Measurements from ENCODE around the gene DHPS. TPM values are rescaled to one million over a fixed set of nuclear protein-coding genes. Genes with fewer than 3 reads are reported as not detected.

The DHPS gene
- total RNA-seq, 6 experiments from 2014 or later, result 29.5 to 60.5 (median 45.8) TPM

GRCh38 chr19:12642506-12642905 lies 39.2 kb downstream of the DHPS start:
- Histone ChIP-seq H3K9me3 (no peaks in the 10 kb centered on the region), H3K27me3 (no peaks in the 10 kb centered on the region), H3K36me3 (no peaks in the 10 kb centered on the region), H3K4me3 (no peak overlapping the region), H3K4me1 (peaks cover 0 to 6% (median 0%) of the 10 kb centered on the region in 4 donors), H3K27ac (no peak overlapping the region)
- WGBS (ENCODE audit: insufficient coverage, low coverage, low lambda C conversion rate, missing lambda C conversion rate), result 88% methylated on average over 11 of the region's 26 CpGs
- DNase-seq (no peak), ATAC-seq (no peak)
- TF ChIP-seq, protein P1, sequence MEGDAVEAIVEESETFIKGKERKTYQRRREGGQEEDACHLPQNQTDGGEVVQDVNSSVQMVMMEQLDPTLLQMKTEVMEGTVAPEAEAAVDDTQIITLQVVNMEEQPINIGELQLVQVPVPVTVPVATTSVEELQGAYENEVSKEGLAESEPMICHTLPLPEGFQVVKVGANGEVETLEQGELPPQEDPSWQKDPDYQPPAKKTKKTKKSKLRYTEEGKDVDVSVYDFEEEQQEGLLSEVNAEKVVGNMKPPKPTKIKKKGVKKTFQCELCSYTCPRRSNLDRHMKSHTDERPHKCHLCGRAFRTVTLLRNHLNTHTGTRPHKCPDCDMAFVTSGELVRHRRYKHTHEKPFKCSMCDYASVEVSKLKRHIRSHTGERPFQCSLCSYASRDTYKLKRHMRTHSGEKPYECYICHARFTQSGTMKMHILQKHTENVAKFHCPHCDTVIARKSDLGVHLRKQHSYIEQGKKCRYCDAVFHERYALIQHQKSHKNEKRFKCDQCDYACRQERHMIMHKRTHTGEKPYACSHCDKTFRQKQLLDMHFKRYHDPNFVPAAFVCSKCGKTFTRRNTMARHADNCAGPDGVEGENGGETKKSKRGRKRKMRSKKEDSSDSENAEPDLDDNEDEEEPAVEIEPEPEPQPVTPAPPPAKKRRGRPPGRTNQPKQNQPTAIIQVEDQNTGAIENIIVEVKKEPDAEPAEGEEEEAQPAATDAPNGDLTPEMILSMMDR (IDR thresholded peaks at IDR 0.05), result no peak
- TF ChIP-seq POLR2A (IDR thresholded peaks at IDR 0.05), result no peak
- intact Hi-C loops (cut with DNase I), result no loop called here

GRCh38 chr19:12641456-12641855 lies 40.2 kb downstream of the DHPS start:
- ATAC-seq, result no peak
- TF ChIP-seq, protein P1 (IDR thresholded peaks at IDR 0.05), result no peak
- TF ChIP-seq POLR2A (IDR thresholded peaks at IDR 0.05), result no peak
- intact Hi-C loops (cut with DNase I), result no loop called here
- H3K4me3 ChIP-seq, result no peak overlapping the region
- DNase-seq, result peak in 1 of 3 donors; percentile 25
- peaks cover 0 to 6% (median 0%) of the 10 kb centered on the region in 4 donors for H3K4me1 ChIP-seq
- H3K36me3 ChIP-seq, result no peaks in the 10 kb centered on the region
- WGBS (ENCODE audit: insufficient coverage, low coverage, low lambda C conversion rate, missing lambda C conversion rate), result 64% methylated on average over 8 of the region's 13 CpGs
- H3K9me3 ChIP-seq, result no peaks in the 10 kb centered on the region
- H3K27me3 ChIP-seq, result no peaks in the 10 kb centered on the region
- H3K27ac ChIP-seq, result no peak overlapping the region

DNA sequence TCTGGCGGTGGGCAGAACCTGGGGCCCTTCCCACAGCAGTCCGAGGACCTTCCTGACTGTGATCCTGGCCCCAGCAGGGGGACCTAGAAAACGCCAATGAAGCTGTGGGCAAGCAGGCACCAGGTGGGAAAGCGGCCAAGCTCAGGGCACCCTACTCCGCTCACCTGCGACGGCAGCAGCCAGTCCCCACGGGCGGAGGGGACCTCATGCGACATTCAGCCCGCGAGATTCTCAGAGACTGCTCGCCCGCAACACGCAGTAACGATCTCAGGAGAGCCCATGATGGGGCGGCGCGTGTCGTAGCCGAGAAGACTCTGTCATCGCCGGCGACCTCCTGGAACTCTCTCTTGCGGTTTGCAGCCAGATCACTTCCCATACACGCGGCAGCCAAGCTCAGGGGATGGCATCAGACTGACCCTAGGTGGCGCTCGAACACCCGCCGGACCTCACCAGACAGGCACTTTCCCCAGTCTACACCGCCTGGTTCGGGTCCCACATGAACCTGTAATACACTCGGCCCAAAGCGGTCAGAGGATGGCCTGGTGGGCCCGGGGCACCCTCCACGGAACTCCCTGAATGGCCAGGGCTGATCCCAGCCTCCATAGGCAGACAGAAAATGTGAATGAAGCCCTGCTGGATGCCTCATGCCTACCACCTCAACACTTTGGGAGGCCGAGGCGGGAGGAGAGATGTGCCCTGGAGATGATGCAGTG lies 41.6 kb downstream of the DHPS start:
- intact Hi-C loops (cut with DNase I), result no loop called here
- 12% methylated on average over 14 of the region's 39 CpGs for WGBS (ENCODE audit: insufficient coverage, low coverage, low lambda C conversion rate, missing lambda C conversion rate)
- Histone ChIP-seq H3K36me3 (no peaks in the 10 kb centered on the region), H3K4me3 (peak overlapping the region in 1 of 3 donors; percentile 20), H3K4me1 (peaks cover 0 to 6% (median 0%) of the 10 kb centered on the region in 4 donors), H3K27me3 (no peaks in the 10 kb centered on the region), H3K9me3 (no peaks in the 10 kb centered on the region), H3K27ac (no peak overlapping the region)
- ATAC-seq, result peak; percentile 91 to 98 (median 96)
- TF ChIP-seq, protein P1 (IDR thresholded peaks at IDR 0.05), result peak; percentile 51 to 77 (median 75)
- no peak for TF ChIP-seq POLR2A (IDR thresholded peaks at IDR 0.05)
- DNase-seq, result peak; percentile 76 to 87 (median 84)

DNA sequence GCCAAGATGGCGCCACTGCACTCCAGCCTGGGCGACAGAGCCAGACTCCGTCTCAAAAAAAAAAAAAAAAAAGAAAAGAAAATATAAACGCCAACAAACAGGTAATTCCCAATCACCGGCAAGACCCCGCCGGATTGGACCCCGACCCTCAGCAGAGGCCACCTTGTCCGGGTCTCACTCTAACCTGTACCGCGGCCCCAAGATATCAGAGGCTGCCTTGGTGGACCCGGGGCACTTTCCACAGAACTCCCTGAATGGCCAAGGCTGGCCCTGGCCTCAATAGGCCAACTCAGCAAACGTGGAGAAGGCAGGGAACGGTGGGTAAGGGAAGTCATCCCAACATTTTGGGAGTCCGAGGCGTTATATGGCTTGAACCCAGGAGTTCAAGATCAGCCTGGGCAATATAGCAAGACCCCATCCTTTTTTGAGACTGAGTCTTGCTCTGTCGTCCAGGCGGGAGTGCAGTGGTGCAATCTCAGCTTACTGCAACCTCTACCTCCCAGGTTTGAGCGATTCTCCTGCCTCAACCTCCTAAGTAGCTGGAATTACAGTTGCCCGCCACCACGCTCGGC lies 43.0 kb downstream of the DHPS start:
- no peaks in the 10 kb centered on the region for H3K9me3 ChIP-seq
- no peaks in the 10 kb centered on the region for H3K27me3 ChIP-seq
- WGBS (ENCODE audit: insufficient coverage, low coverage, low lambda C conversion rate, missing lambda C conversion rate), result 90% methylated on average over 11 of the region's 22 CpGs
- TF ChIP-seq, protein P1 (IDR thresholded peaks at IDR 0.05), result no peak
- no peak for TF ChIP-seq POLR2A (IDR thresholded peaks at IDR 0.05)
- ATAC-seq (no peak), DNase-seq (peak in 1 of 3 donors; percentile 44)
- no peak overlapping the region for H3K4me3 ChIP-seq
- H3K36me3 ChIP-seq, result no peaks in the 10 kb centered on the region
- no peak overlapping the region for H3K27ac ChIP-seq
- intact Hi-C loops (cut with DNase I), result no loop called here
- H3K4me1 ChIP-seq, result peaks cover 0 to 6% (median 0%) of the 10 kb centered on the region in 4 donors
